H1 (cell line): ENCODE data around the gene GTSE1. TPM values are rescaled to one million over a fixed set of nuclear protein-coding genes. Genes with fewer than 3 reads are reported as not detected.

Experiments used
- CTCF ChIA-PET: fragments of 300-600 bp; sonication (Branson Sonifier 250); formaldehyde crosslinking; loops from one replicate; lab custom pipeline; 2021; ENCODE audit not compliant: partially characterized antibody; lab: Charles Lee
- POLR2A ChIA-PET: fragments of 300-600 bp; sonication (Branson Sonifier 250); formaldehyde crosslinking; loops from one replicate; lab custom pipeline; 2021; ENCODE audit warnings: inconsistent platforms; ENCODE audit not compliant: partially characterized antibody; lab: Charles Lee
- DNase-seq, 2 experiments: peaks; one replicate each; pipeline versions ENCODE4 v3.0.0 to v3.0.0-alpha.2; 2010 to 2022; ENCODE audit warnings: low spot score in 2 of 2, low read depth in 1 of 2, mixed read lengths in 1 of 2
- FAIRE-seq: peaks from 2 replicates; lab custom pipeline; 2011; peaks lifted over from hg19 to GRCh38; lab: Jason Lieb, UNC
- H2AFZ ChIP-seq: 2 replicates; pipeline ENCODE4 v1.8.1; 2012; ENCODE audit warnings: low read length, inconsistent platforms
- H2AK5ac ChIP-seq: 2 replicates; pipeline ENCODE4 v1.6.1; 2013; ENCODE audit warnings: low read depth, low read length
- H2BK120ac ChIP-seq: replicated peaks from 2 replicates; pipeline ENCODE3; 2013; ENCODE audit warnings: low read depth, low read length, inconsistent platforms
- H2BK12ac ChIP-seq: 2 replicates; pipeline ENCODE4 v1.6.1; 2013; ENCODE audit warnings: low read depth, low read length
- H2BK15ac ChIP-seq: 2 replicates; pipeline ENCODE4 v1.6.1; 2013; ENCODE audit warnings: low read length
- H2BK20ac ChIP-seq: 2 replicates; pipeline ENCODE4 v1.6.1; 2013; ENCODE audit warnings: low read length
- H2BK5ac ChIP-seq: 2 replicates; pipeline ENCODE4 v1.6.1; 2013; ENCODE audit warnings: low read depth, low read length
- H3K14ac ChIP-seq: 2 replicates; pipeline ENCODE4 v1.6.1; 2013; ENCODE audit warnings: inconsistent platforms; ENCODE audit not compliant: insufficient read length
- H3K18ac ChIP-seq: 2 replicates; pipeline ENCODE4 v1.6.1; 2013; ENCODE audit warnings: low read length; ENCODE audit errors: extremely low read depth
- H3K23ac ChIP-seq: 2 replicates; pipeline ENCODE4 v1.6.1; 2013; ENCODE audit warnings: inconsistent platforms; ENCODE audit not compliant: insufficient read length
- H3K23me2 ChIP-seq: 2 replicates; pipeline ENCODE4 v1.6.1; 2013; ENCODE audit warnings: low read depth, low read length
- H3K27ac ChIP-seq: 2 replicates; pipeline ENCODE4 v1.6.1; 2011; ENCODE audit warnings: low read depth, low read length, inconsistent platforms
- H3K27me3 ChIP-seq, 4 experiments: replicated peaks in 1 of 4; 1 replicate in 1 of 4; 2 replicates in 3 of 4; pipeline versions ENCODE4 v1.6.1 to v1.8.1; 2011 to 2013; ENCODE audit warnings: low read length in 3 of 4, mild to moderate bottlenecking in 3 of 4, inconsistent platforms in 2 of 4, mixed read lengths in 2 of 4, moderate library complexity in 1 of 4; ENCODE audit not compliant: control insufficient read depth in 3 of 4, insufficient read depth in 3 of 4; ENCODE audit errors: extremely low read depth in 1 of 4
- H3K36me3 ChIP-seq, 4 experiments: 2 replicates each; pipeline versions ENCODE4 v1.6.1 to v1.8.1; 2011 to 2013; ENCODE audit warnings: mild to moderate bottlenecking in 4 of 4, low read length in 3 of 4, moderate library complexity in 2 of 4, control low read depth in 1 of 4, inconsistent platforms in 1 of 4; ENCODE audit not compliant: insufficient read depth in 4 of 4, control insufficient read depth in 2 of 4
- H3K4ac ChIP-seq: replicated peaks from 2 replicates; pipeline ENCODE3; 2013; ENCODE audit warnings: low read length, low read depth, mixed read lengths, inconsistent platforms; ENCODE audit not compliant: insufficient read length
- H3K4me1 ChIP-seq, 4 experiments: replicated peaks in 1 of 4; 1 replicate in 1 of 4; 2 replicates in 3 of 4; pipeline versions ENCODE4 v1.6.1 to v1.8.1; 2011 to 2013; ENCODE audit warnings: low read length in 3 of 4, inconsistent platforms in 2 of 4, mixed read lengths in 1 of 4; ENCODE audit not compliant: insufficient read depth in 4 of 4, control insufficient read depth in 3 of 4
- H3K4me2 ChIP-seq, 2 experiments: 2 replicates each; pipeline versions ENCODE4 v1.6.1 to v1.8.1; 2011 to 2013; ENCODE audit warnings: low read depth in 2 of 2, low read length in 2 of 2, control low read depth in 1 of 2, inconsistent platforms in 1 of 2, mild to moderate bottlenecking in 1 of 2; ENCODE audit not compliant: insufficient read depth in 1 of 2
- H3K4me3 ChIP-seq, 4 experiments: fragments of 200-600, 300-600 bp in 1 of 4; sonication (generic), shearing (Covaris generic), sonication (Bioruptor Twin) in 1 of 4; 2 replicates each; pipeline versions ENCODE4 v1.5.1 to v1.8.1; 2011 to 2016; ENCODE audit warnings: low read length in 4 of 4, low read depth in 3 of 4, control low read depth in 2 of 4, inconsistent platforms in 2 of 4, mild to moderate bottlenecking in 2 of 4, mixed read lengths in 1 of 4, moderate library complexity in 1 of 4; ENCODE audit not compliant: insufficient read depth in 2 of 4; ENCODE audit errors: extremely low read depth in 1 of 4
- H3K56ac ChIP-seq: replicated peaks from 2 replicates; pipeline ENCODE3; 2013; ENCODE audit warnings: low read depth, mild to moderate bottlenecking, mixed read lengths, low read length, inconsistent platforms; ENCODE audit not compliant: insufficient read length
- H3K79me1 ChIP-seq: 2 replicates; pipeline ENCODE4 v1.6.1; 2013; ENCODE audit warnings: low read depth, low read length, control low read depth
- H3K79me2 ChIP-seq, 2 experiments: 2 replicates each; pipeline versions ENCODE4 v1.6.1 to v1.8.1; 2012 to 2013; ENCODE audit warnings: low read length in 2 of 2, mild to moderate bottlenecking in 2 of 2, inconsistent platforms in 1 of 2; ENCODE audit not compliant: insufficient read depth in 2 of 2, control insufficient read depth in 1 of 2
- H3K9ac ChIP-seq, 4 experiments: replicated peaks in 1 of 4; 1 replicate in 1 of 4; 2 replicates in 3 of 4; pipeline versions ENCODE4 v1.6.1 to v1.8.1; 2011 to 2013; ENCODE audit warnings: low read depth in 3 of 4, low read length in 3 of 4, control low read depth in 2 of 4, mild to moderate bottlenecking in 2 of 4, moderate library complexity in 2 of 4, inconsistent platforms in 1 of 4; ENCODE audit errors: extremely low read depth in 1 of 4
- H3K9me3 ChIP-seq, 2 experiments: 2 replicates each; pipeline versions ENCODE4 v1.6.1 to v1.8.1; 2012 to 2013; ENCODE audit warnings: mild to moderate bottlenecking in 2 of 2, moderate library complexity in 2 of 2, control low read depth in 1 of 2, inconsistent platforms in 1 of 2, low read depth in 1 of 2, low read length in 1 of 2, mixed read lengths in 1 of 2; ENCODE audit not compliant: insufficient read depth in 2 of 2
- H4K20me1 ChIP-seq, 2 experiments: replicated peaks in 1 of 2; 2 replicates each; pipeline versions ENCODE3 to v1.8.1; 2011 to 2013; ENCODE audit warnings: inconsistent platforms in 2 of 2, low read length in 2 of 2, mild to moderate bottlenecking in 1 of 2; ENCODE audit not compliant: insufficient read depth in 2 of 2, control insufficient read depth in 1 of 2
- H4K5ac ChIP-seq: 2 replicates; pipeline ENCODE4 v1.6.1; 2013; ENCODE audit warnings: low read length, low read depth, mixed read lengths, inconsistent platforms; ENCODE audit not compliant: insufficient read length
- H4K8ac ChIP-seq: 2 replicates; pipeline ENCODE4 v1.8.0; 2013; ENCODE audit warnings: mild to moderate bottlenecking, moderate library complexity, low read length, inconsistent platforms; ENCODE audit not compliant: insufficient read depth; ENCODE audit errors: extremely low read depth
- H4K91ac ChIP-seq: replicated peaks from 2 replicates; pipeline ENCODE3; 2013; ENCODE audit warnings: low read length, mixed read lengths, inconsistent platforms; ENCODE audit not compliant: insufficient read length
- CTCF ChIP-seq, 3 experiments: IDR thresholded peaks; 1 replicate in 2 of 3; 2 replicates in 1 of 3; pipeline versions ENCODE4 v1.5.1 to v1.6.1; 2011; ENCODE audit warnings: low read length in 3 of 3, mild to moderate bottlenecking in 3 of 3, inconsistent platforms in 2 of 3, low read depth in 1 of 3, moderate library complexity in 1 of 3; ENCODE audit not compliant: insufficient read depth in 1 of 3; ENCODE audit errors: control extremely low read depth in 1 of 3
- E2F6 ChIP-seq: IDR thresholded peaks from 2 replicates; pipeline ENCODE4 v1.6.1; 2012; ENCODE audit warnings: inconsistent platforms
- HDAC6 ChIP-seq: IDR thresholded peaks from one replicate; pipeline ENCODE4 v1.7.1; 2012; ENCODE audit warnings: low read depth, mild to moderate bottlenecking, inconsistent platforms, low read length, moderate library complexity
- PHF8 ChIP-seq: fragments of 200-600 bp; sonication (generic); conservative IDR thresholded peaks from 2 replicates; pipeline ENCODE4 v1.7.1; 2012; ENCODE audit warnings: low read depth, mild to moderate bottlenecking, inconsistent platforms, low read length, moderate library complexity
- RNF2 ChIP-seq: fragments of 200-900, 300-1000 bp; sonication (generic); IDR thresholded peaks from 2 replicates; pipeline ENCODE4 v1.7.1; 2016; ENCODE audit warnings: borderline replicate concordance, low read depth, mild to moderate bottlenecking, antibody characterized with exemption, low read length; ENCODE audit not compliant: poor library complexity, severe bottlenecking; ENCODE audit errors: missing control alignments
- USF2 ChIP-seq: IDR thresholded peaks from 2 replicates; pipeline ENCODE4 v1.6.1; 2011; ENCODE audit warnings: low read length, improper control_type of control experiment
- WGBS, 2 experiments: shearing (Covaris generic) in 1 of 2; methylation state at CpG; one replicate each; pipeline versions ENCODE4 v1.1.6 to v1.1.7; 2013 to 2015; ENCODE audit warnings: low lambda C conversion rate in 2 of 2, mixed read lengths in 2 of 2, inconsistent platforms in 1 of 2, low coverage in 1 of 2, missing lambda C conversion rate in 1 of 2; ENCODE audit not compliant: insufficient replicate concordance in 2 of 2, insufficient coverage in 1 of 2, insufficient read length in 1 of 2; ENCODE audit errors: extremely low coverage in 1 of 2, missing lambda C conversion rate in 1 of 2; 5-methylcytosine and 5-hydroxymethylcytosine counted together
- polyA plus RNA-seq, 7 experiments: library from polyadenylated mRNA; depleted of rRNA in 3 of 7; stranded (reverse) in 5 of 7; unstranded in 2 of 7; fragments of >200 nt in 5 of 7; fragments of 200-250 nt in 2 of 7; gene quantifications; 1 replicate in 5 of 7; 2 replicates in 1 of 7; 4 replicates in 1 of 7; pipeline versions ENCODE4 v1.2.1 to v1.2.3, GENCODE V29; 2011 to 2013; ENCODE audit warnings: missing spikeins in 2 of 7, mixed read lengths in 2 of 7
- total RNA-seq: library from RNA; stranded (reverse); fragmentation: NEBNext Ultra II Directional; extraction: Animal tissue kit (Norgen Biotek cat#: 25700); gene quantifications from 2 replicates; pipeline ENCODE4 v1.2.1, GENCODE V29; 2021

Gene GTSE1
- total and polyA plus RNA-seq, 2 of the 8 experiments (the other 6 are each of a cell fraction or from before 2014, with no cell fraction given) = 17.5 to 38.6 TPM

DNA sequence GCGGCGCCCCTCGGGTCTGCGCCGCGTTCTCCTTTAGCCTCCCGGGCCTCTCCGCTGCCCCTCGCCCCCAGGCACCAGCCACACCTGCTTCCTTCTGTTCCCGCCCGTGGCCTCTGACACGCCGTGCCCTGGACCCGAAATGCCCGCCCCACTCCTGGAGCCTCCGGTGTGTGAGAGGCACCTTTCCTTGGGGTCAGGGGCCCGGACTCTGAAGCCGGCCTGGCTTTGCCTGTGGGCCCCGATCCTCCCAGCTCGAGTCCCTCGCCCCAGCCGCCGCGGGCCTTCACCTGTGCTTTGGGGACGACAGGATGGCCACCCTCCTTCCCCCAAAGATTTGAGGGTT is 45.9 kb upstream of the GTSE1 start:
- peaks cover 0 to 4% (median 0%) of the 10 kb centered on the region in 4 experiments; a peak in 2 of 7 replicates for H3K27me3 ChIP-seq
- H3K9me3 ChIP-seq = no peaks in the 10 kb centered on the region; a peak in 1 of 4 replicates
- H2AK5ac ChIP-seq = no peak overlapping the region
- H3K56ac ChIP-seq = no peak overlapping the region
- no peak overlapping the region for H4K91ac ChIP-seq
- peak overlapping the region; percentile 80 for H4K8ac ChIP-seq
- no peak overlapping the region for H4K5ac ChIP-seq
- H3K23ac ChIP-seq = no peak overlapping the region
- WGBS, 2 experiments = 38% methylated on average over 9 of the region's 25 CpGs; no CpG with 5 or more reads in 1 of the 2 experiments
- no peak overlapping the region for H2BK12ac ChIP-seq
- no peak overlapping the region for H3K4ac ChIP-seq
- H4K20me1 ChIP-seq = no peaks in the 10 kb centered on the region
- H3K4me2 ChIP-seq = peak overlapping the region; percentile 62 to 96
- peaks cover 5% of the 10 kb centered on the region; the same call in 1 of the 2 replicates for H3K23me2 ChIP-seq
- peak overlapping the region; percentile 64 for H3K18ac ChIP-seq
- H3K27ac ChIP-seq = no peak overlapping the region
- peaks cover 0 to 4% (median 2%) of the 10 kb centered on the region in 4 experiments; a peak in 4 of 7 replicates for H3K4me1 ChIP-seq
- ChIA-PET POLR2A (interaction anchor here (0.9 to 2.9 kb wide), 4 partner anchors 10 to 59 kb away, joined by 4 to 13 read pairs (median 4); partner anchors contain the start of genes PKDREJ and TTC38), CTCF (interaction anchor here (1.2 to 1.5 kb wide), 3 partner anchors 9 to 12 kb away, joined by 3 to 6 read pairs (median 3); partner anchors contain the start of gene PKDREJ)
- FAIRE-seq = no peak
- no peak overlapping the region for H2BK120ac ChIP-seq
- H2BK15ac ChIP-seq = no peak overlapping the region
- H2AFZ ChIP-seq = no peak overlapping the region
- H3K14ac ChIP-seq = no peak overlapping the region
- peak overlapping the region; percentile 55 to 70 (median 62) for H3K4me3 ChIP-seq
- DNase-seq = peak in 1 of 2 experiments; percentile 67
- H2BK5ac ChIP-seq = peak overlapping the region; percentile 35; the same call in 1 of the 2 replicates
- no peak overlapping the region; a peak in 1 of 7 replicates for H3K9ac ChIP-seq
- no peak overlapping the region for H2BK20ac ChIP-seq
- no peaks in the 10 kb centered on the region for H3K79me2 ChIP-seq
- no peaks in the 10 kb centered on the region for H3K36me3 ChIP-seq
- no peaks in the 10 kb centered on the region; the same call in 1 of the 2 replicates for H3K79me1 ChIP-seq
- TF ChIP-seq USF2 = no peak
- no peak for TF ChIP-seq PHF8
- TF ChIP-seq CTCF (IDR thresholded peaks at IDR 0.05; ENCODE audit: control extremely low read depth in 1 of 3, insufficient read depth in 1 of 3, low read depth in 1 of 3, low read length in 3 of 3) = no peak
- TF ChIP-seq E2F6 = no peak; the same call in 1 of the 2 replicates
- TF ChIP-seq HDAC6 = no peak
- no peak for TF ChIP-seq RNF2
